Caco-2 (cell line): Measurements from ENCODE around the gene CDKN2B. TPM values are rescaled to one million over a fixed set of nuclear protein-coding genes. Genes with fewer than 3 reads are reported as not detected.

Experiments
- BruUV-seq: library from RNA; stranded (reverse); fragments of 400-500 nt; replicated peaks from 2 replicates; lab custom pipeline; 2021; lab: Mats Ljungman, UMichigan
- CTCF ChIA-PET: fragments of 300-600 bp; sonication (Branson Sonifier 250); formaldehyde crosslinking; loops from one replicate; lab custom pipeline; 2022; ENCODE audit warnings: antibody characterized with exemption; lab: Charles Lee
- POLR2A ChIA-PET: fragments of 300-600 bp; sonication (Branson Sonifier 250); formaldehyde crosslinking; loops from one replicate; lab custom pipeline; 2022; ENCODE audit warnings: antibody characterized with exemption; lab: Charles Lee
- DNase-seq, 2 experiments: peaks; one replicate each; pipeline versions ENCODE4 v3.0.0 to v3.0.0-alpha.2; 2020 to 2022
- H3K27me3 ChIP-seq: replicated peaks from 2 replicates; pipeline ENCODE4 v1.6.0; 2011; ENCODE audit warnings: low read length; ENCODE audit not compliant: control insufficient read depth, insufficient read depth
- H3K36me3 ChIP-seq: 2 replicates; pipeline ENCODE4 v1.5.1; 2011; ENCODE audit warnings: low read length; ENCODE audit not compliant: control insufficient read depth, insufficient read depth
- H3K4me1 ChIP-seq: fragments of 250-450 bp; sonication (Bioruptor Pico); 2 replicates; pipeline ENCODE4 v1.5.1; 2020; ENCODE audit warnings: mild to moderate bottlenecking
- H3K4me3 ChIP-seq: 2 replicates; pipeline ENCODE4 v1.5.1; 2011; ENCODE audit warnings: low read depth, mild to moderate bottlenecking, control low read depth, low read length
- H3K9me3 ChIP-seq: fragments of 250-450 bp; sonication (Bioruptor Pico); 2 replicates; pipeline ENCODE4 v1.5.1; 2020; ENCODE audit warnings: mild to moderate bottlenecking, moderate library complexity
- H3K27ac Mint-ChIP-seq: one replicate; pipeline ENCODE4 v1.8.0; 2022; ENCODE audit warnings: mixed read lengths; ENCODE audit not compliant: unreplicated experiment
- H3K27me3 Mint-ChIP-seq: one replicate; pipeline ENCODE4 v1.8.0; 2022; ENCODE audit warnings: mixed read lengths; ENCODE audit not compliant: insufficient read depth, unreplicated experiment
- H3K36me3 Mint-ChIP-seq: one replicate; pipeline ENCODE4 v1.8.0; 2022; ENCODE audit warnings: mild to moderate bottlenecking, mixed read lengths; ENCODE audit not compliant: insufficient read depth, unreplicated experiment
- H3K4me1 Mint-ChIP-seq: one replicate; pipeline ENCODE4 v1.8.0; 2022; ENCODE audit warnings: low read depth, mixed read lengths; ENCODE audit not compliant: unreplicated experiment
- H3K4me3 Mint-ChIP-seq: one replicate; pipeline ENCODE4 v1.8.0; 2022; ENCODE audit warnings: mild to moderate bottlenecking, moderate library complexity, mixed read lengths; ENCODE audit not compliant: unreplicated experiment
- H3K9me3 Mint-ChIP-seq: one replicate; pipeline ENCODE4 v1.8.0; 2022; ENCODE audit warnings: mixed read lengths; ENCODE audit not compliant: unreplicated experiment
- CTCF ChIP-seq, 2 experiments: fragments of 200-600 bp in 1 of 2; IDR thresholded peaks; 1 replicate in 1 of 2; 2 replicates in 1 of 2; pipeline versions ENCODE4 v1.5.1 to v1.8.0; 2011 to 2022; ENCODE audit warnings: antibody characterized with exemption in 1 of 2, control low read depth in 1 of 2, inconsistent platforms in 1 of 2, low read depth in 1 of 2, low read length in 1 of 2, mild to moderate bottlenecking in 1 of 2, moderate library complexity in 1 of 2; ENCODE audit not compliant: insufficient read depth in 1 of 2, severe bottlenecking in 1 of 2, unreplicated experiment in 1 of 2
- intact Hi-C: fragments of 100-400 bp; cut with micrococcal nuclease; formaldehyde crosslinking; loops from one replicate; pipeline ENCODE4 v1.10.0; 2022; ENCODE audit not compliant: unreplicated experiment
- total RNA-seq: library from RNA; stranded (reverse); gene quantifications from 2 replicates; pipeline ENCODE4 v1.2.3, GENCODE V29; 2022

CDKN2B gene
- total RNA-seq, 1 experiment from 2014 or later = 7.6 TPM

GRCh38 chr9:21993893-21994555 lies 15.1 kb downstream of the CDKN2B start, which contains the start of gene CDKN2A:
TSS of gene CDKN2A (minus strand) at chr9:21994392.
- DNase-seq = peak; percentile 81 to 82
- POLR2A ChIA-PET = interaction anchor here (0.6 to 1.5 kb wide), 4 partner anchors 15 to 180 kb away, joined by 3 to 9 read pairs (median 4); partner anchors contain the start of gene CDKN2B
- peak within 1 kb of the TSS; percentile 60 for H3K4me3 ChIP-seq
- H3K27ac Mint-ChIP-seq = peak within 1 kb of the TSS; percentile 90
- H3K4me1 ChIP-seq = peaks cover 3% of the 10 kb centered on the region; the same call in 1 of the 2 replicates
- H3K36me3 ChIP-seq = no peaks in the 10 kb centered on the region
- H3K9me3 ChIP-seq = no peaks in the 10 kb centered on the region
- H3K27me3 ChIP-seq = no peaks in the 10 kb centered on the region
- CTCF ChIA-PET = interaction anchor here (0.6 to 2.2 kb wide), 8 partner anchors 15 to 250 kb away, joined by 3 to 13 read pairs (median 4); partner anchors contain the start of gene CDKN2B
- H3K4me1 Mint-ChIP-seq = peaks cover 9% of the 10 kb centered on the region
- no TSS peak for BruUV-seq
- peak within 1 kb of the TSS; percentile 86 for H3K4me3 Mint-ChIP-seq
- no peaks in the 10 kb centered on the region for H3K27me3 Mint-ChIP-seq
- H3K9me3 Mint-ChIP-seq = no peaks in the 10 kb centered on the region
- intact Hi-C loops = loop anchor here (1.0 kb wide), 2 partner anchors 15 to 181 kb away; partner anchors contain the start of gene CDKN2B
- no peak for TF ChIP-seq CTCF (IDR thresholded peaks at IDR 0.05; ENCODE audit: insufficient read depth in 1 of 2, low read depth in 1 of 2, low read length in 1 of 2, severe bottlenecking in 1 of 2, unreplicated experiment in 1 of 2)
- peaks cover 6% of the 10 kb centered on the region for H3K36me3 Mint-ChIP-seq

- H3K4me3 Mint-ChIP-seq = peak overlapping the region; percentile 86
- Histone ChIP-seq H3K4me3 (peak overlapping the region; percentile 60), H3K4me1 (peaks cover 3% of the 10 kb centered on the region; the same call in 1 of the 2 replicates), H3K36me3 (no peaks in the 10 kb centered on the region), H3K27me3 (no peaks in the 10 kb centered on the region), H3K9me3 (no peaks in the 10 kb centered on the region)
- H3K36me3 Mint-ChIP-seq = peaks cover 6% of the 10 kb centered on the region
- ChIA-PET CTCF (no interaction called here), POLR2A (no interaction called here)
- peaks cover 9% of the 10 kb centered on the region for H3K4me1 Mint-ChIP-seq
- no peak for TF ChIP-seq CTCF (IDR thresholded peaks at IDR 0.05; ENCODE audit: insufficient read depth in 1 of 2, low read depth in 1 of 2, low read length in 1 of 2, severe bottlenecking in 1 of 2, unreplicated experiment in 1 of 2)
- H3K9me3 Mint-ChIP-seq = no peaks in the 10 kb centered on the region
- no TSS peak for BruUV-seq
- no peaks in the 10 kb centered on the region for H3K27me3 Mint-ChIP-seq
- intact Hi-C loops = no loop called here
- H3K27ac Mint-ChIP-seq = peak overlapping the region; percentile 90
- DNase-seq = no peak
These were observed 16.1 kb downstream of the CDKN2B start for GRCh38 chr9:21993007-21993406.

GRCh38 chr9:21991072-21991959 lies 17.8 kb downstream of the CDKN2B start:
- TF ChIP-seq CTCF (IDR thresholded peaks at IDR 0.05; ENCODE audit: insufficient read depth in 1 of 2, low read depth in 1 of 2, low read length in 1 of 2, severe bottlenecking in 1 of 2, unreplicated experiment in 1 of 2) = no peak
- intact Hi-C loops = no loop called here
- CTCF ChIA-PET = no interaction called here

More at GRCh38 chr9:21991072-21991959, 17.8 kb downstream of the CDKN2B start:
- H3K27ac Mint-ChIP-seq = no peak overlapping the region
- Histone ChIP-seq H3K27me3 (no peaks in the 10 kb centered on the region), H3K4me1 (peaks cover 3% of the 10 kb centered on the region; the same call in 1 of the 2 replicates), H3K4me3 (no peak overlapping the region), H3K9me3 (no peaks in the 10 kb centered on the region), H3K36me3 (no peaks in the 10 kb centered on the region)
- H3K27me3 Mint-ChIP-seq = no peaks in the 10 kb centered on the region
- H3K4me1 Mint-ChIP-seq = peaks cover 3% of the 10 kb centered on the region
- DNase-seq = no peak
- no peak overlapping the region for H3K4me3 Mint-ChIP-seq
- H3K36me3 Mint-ChIP-seq = peaks cover 6% of the 10 kb centered on the region
- no peaks in the 10 kb centered on the region for H3K9me3 Mint-ChIP-seq
- BruUV-seq = no TSS peak
- POLR2A ChIA-PET = interaction anchor here (0.7 kb wide), 1 partner anchor 57 kb away, joined by 4 read pairs; no protein-coding TSS in a partner anchor
